ENCODE measurements around the gene HECA.
A peak's percentile ranks its signal among the peaks of the same experiment; 100 is the strongest.

Gene HECA

DNA sequence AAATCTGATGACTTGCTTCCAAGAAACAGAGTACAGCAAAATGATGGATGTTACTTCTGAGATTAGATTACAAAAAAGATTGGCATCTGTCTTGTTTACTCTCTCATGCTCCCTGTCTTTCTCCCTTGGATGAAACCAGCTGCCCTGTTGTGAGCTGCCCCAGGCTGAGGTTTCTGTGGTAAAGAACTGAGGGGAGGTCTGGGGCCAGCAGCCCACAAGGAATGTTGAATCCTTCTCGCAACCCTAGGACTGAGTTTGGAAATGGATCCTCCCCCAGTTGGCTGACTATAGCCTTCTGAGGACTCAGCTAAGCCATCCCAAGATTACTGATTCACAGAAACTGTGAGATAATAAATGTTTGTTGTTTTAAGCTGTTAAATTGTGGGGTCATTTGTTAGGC is 5.6 kb upstream of the HECA start:
- H3K9me3 ChIP-seq: no peaks in the 10 kb centered on the region
- H3K4me1 ChIP-seq: peaks cover 0 to 22% (median 0%) of the 10 kb centered on the region in 4 donors
- intact Hi-C loops (cut with DNase I; ENCODE audit: low total_unique reads): no loop called here
- no peaks in the 10 kb centered on the region for H3K36me3 ChIP-seq
- TF ChIP-seq CTCF (IDR thresholded peaks at IDR 0.05): no peak
- H3K27me3 ChIP-seq: no peaks in the 10 kb centered on the region
- H3K4me3 ChIP-seq: no peak overlapping the region
- DNase-seq: peak in 1 of 2 donors; percentile 66
- H3K27ac ChIP-seq: no peak overlapping the region

DNA sequence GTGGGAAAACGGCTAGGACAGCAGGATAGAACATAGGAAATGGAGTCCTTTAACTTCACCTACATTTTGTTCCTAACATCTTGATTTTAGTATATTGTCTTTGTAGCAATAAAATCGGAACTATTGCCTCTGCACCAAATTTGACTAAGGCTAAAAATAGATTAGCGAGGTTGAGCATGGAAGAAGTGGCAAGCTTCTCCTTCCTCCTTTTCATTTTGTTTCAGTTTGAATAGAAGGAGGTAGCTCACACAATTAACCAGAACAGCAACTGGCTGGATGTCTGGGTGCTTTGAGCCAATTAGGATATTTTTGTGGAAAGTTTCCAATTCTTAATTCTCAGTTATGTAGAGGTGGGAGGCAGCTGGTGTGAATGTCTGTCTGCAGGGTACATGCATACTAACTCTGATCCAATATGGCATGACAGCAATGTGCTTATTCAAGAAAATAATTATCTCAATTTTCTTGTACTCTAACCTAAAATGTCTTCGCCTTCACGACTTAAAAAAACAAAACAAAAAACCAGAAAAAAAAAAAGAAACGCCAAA is 3.1 kb upstream of the HECA start:
- Histone ChIP-seq H3K9me3 (no peaks in the 10 kb centered on the region), H3K36me3 (no peaks in the 10 kb centered on the region), H3K4me1 (peaks cover 0 to 20% (median 0%) of the 10 kb centered on the region in 4 donors), H3K27ac (peak overlapping the region in 1 of 2 donors; percentile 84), H3K4me3 (no peak overlapping the region), H3K27me3 (no peaks in the 10 kb centered on the region)
- intact Hi-C loops (cut with DNase I; ENCODE audit: low total_unique reads): loop anchor here (10.0 kb wide), 1 partner anchor 107 kb away; the partner anchor contains the start of gene ABRACL
- DNase-seq: no peak
- no peak for TF ChIP-seq CTCF (IDR thresholded peaks at IDR 0.05)

- no peak for DNase-seq
- TF ChIP-seq CTCF (IDR thresholded peaks at IDR 0.05): no peak
- Histone ChIP-seq H3K4me1 (peaks cover 0 to 36% (median 8%) of the 10 kb centered on the region in 4 donors), H3K27ac (peak overlapping the region; percentile 84 to 99), H3K4me3 (peak overlapping the region; percentile 15 to 20), H3K36me3 (no peaks in the 10 kb centered on the region), H3K9me3 (no peaks in the 10 kb centered on the region), H3K27me3 (no peaks in the 10 kb centered on the region)
- intact Hi-C loops (cut with DNase I; ENCODE audit: low total_unique reads): loop anchor here (10.0 kb wide), 1 partner anchor 109 kb away; the partner anchor contains the start of gene ABRACL
These were observed 1.4 kb upstream of the HECA start for GRCh38 chr6:139133262-139134063.

DNA sequence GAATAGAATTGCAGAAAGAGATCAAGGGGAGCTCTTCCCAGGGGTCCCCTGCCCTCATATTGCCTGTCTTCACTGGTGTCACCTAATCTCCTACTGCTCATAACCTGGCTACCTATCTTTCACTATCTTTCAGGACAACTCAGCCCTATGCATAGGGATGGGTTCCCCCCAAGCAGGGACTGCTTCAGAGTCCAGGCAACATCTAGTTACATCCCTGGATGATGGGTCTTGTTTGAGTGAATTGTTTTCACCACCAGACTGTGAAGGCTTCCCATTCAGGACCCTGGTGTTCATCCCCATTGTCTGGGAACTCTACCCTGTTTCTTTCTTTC is 850 bp upstream of the HECA start:
- peak overlapping the region; percentile 84 to 99 for H3K27ac ChIP-seq
- no peak for DNase-seq
- no peaks in the 10 kb centered on the region for H3K27me3 ChIP-seq
- H3K4me3 ChIP-seq: no peak overlapping the region
- H3K9me3 ChIP-seq: no peaks in the 10 kb centered on the region
- intact Hi-C loops (cut with DNase I; ENCODE audit: low total_unique reads): loop anchor here (10.0 kb wide), 1 partner anchor 109 kb away; the partner anchor contains the start of gene ABRACL
- H3K36me3 ChIP-seq: no peaks in the 10 kb centered on the region
- H3K4me1 ChIP-seq: peaks cover 0 to 42% (median 10%) of the 10 kb centered on the region in 4 donors
- no peak for TF ChIP-seq CTCF (IDR thresholded peaks at IDR 0.05)

DNA sequence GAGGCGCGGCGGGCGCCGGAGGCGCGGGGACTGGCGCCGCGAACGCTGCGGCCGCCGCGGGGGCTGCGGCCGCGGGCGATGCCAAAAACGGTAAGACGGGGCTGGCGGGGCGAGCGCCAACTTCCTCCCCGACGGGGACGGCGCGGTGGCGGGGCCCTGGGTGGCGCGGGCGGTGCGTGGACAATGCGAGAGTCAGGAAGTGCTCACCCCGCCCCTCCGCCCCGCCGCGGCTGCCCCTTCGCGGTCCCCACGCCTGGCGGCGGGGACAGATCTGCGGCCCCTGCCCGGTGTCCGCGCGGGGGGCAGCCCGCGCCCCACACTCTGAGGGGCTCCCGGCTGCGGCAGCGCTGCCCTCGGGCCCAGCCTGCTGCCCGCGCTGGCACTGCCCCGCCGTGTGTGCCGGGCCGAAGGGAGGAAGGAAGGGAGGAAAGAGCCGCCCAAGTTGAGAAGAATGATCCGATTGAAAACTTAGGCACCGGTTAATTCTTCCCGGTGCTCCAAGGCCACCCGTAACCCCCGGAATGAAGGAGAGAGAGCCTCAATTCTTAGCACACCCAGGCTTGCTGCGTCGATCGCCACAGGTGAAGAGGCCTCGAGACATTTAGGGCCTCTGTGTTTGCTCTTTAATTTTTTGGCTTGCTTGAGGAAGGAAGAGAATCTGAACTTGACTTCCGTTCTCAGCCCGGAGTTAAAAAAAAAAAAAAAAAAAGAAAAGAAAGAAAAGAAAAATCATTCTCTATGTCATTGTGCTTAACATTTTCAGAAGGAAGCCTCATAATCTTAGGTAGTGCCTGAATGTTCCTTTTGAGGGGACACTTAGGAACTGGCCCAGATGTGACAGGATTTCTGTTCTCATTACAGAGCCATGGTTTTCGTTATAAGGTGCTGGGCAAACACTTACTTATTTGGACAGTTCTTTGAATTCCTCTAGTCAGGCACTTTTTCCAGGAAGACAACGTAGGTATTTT is 982 bp downstream of the HECA start:
- peaks cover 0 to 55% (median 15%) of the 10 kb centered on the region in 4 donors for H3K4me1 ChIP-seq
- H3K36me3 ChIP-seq: no peaks in the 10 kb centered on the region
- H3K4me3 ChIP-seq: peak overlapping the region; percentile 75 to 88
- TF ChIP-seq CTCF (IDR thresholded peaks at IDR 0.05): no peak
- H3K27me3 ChIP-seq: no peaks in the 10 kb centered on the region
- peak; percentile 57 to 79 for DNase-seq
- intact Hi-C loops (cut with DNase I; ENCODE audit: low total_unique reads): loop anchor here (10.0 kb wide), 1 partner anchor 111 kb away; the partner anchor contains the start of gene ABRACL
- no peaks in the 10 kb centered on the region for H3K9me3 ChIP-seq
- H3K27ac ChIP-seq: peak overlapping the region; percentile 84 to 99

All from tibial artery (tissue), 4 donors.